ENCODE measurements around the gene KLHL29.

DNA sequence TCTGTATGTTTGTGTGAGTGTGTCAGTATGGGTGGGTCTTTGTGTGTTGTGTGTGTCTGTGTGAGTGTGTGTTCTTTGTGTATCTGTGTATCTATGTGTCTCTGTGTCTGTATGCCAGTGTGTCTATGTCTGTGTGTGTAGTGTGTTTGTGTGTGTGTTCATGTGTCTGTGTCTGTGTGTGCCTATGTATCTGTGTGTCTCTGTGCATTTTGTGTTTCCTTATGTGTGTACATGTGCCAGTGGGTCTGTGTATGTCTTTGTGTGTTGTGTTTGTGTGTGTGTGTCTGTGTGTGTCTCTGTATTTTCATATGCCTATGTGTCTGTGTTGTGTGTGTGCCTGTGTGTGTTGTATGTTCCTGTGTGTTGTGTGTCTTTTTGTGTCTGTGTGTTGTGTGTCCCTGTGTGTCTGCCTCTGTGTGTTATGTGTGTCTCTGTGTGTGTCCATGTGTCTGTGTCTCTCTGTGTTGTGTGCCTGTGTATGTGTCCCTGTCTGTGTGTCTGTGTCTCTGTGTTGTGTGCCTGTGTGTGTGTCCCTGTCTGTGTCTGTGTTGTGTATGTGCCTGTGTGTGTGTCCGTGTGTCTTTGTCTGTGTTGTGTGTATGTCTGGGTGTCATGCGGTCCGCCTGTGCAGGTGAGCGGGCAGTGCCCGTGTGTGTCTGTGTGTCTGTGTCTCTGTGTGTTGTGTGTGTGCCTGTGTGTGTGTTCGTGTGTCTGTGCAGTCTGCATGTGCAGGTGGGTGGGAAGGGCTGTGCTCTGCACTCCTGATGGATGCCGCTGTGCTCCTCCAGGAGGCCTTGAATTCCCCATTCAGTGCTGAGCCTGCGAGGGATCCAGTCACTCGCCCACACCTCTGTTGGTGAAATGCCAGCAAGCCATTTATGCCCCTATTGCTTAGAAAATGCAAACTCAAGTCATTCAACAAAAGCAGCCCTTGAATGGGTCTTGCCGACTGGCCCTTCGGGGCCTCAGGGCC lies 37.4 kb downstream of the KLHL29 start:
- TF ChIP-seq, protein P1, sequence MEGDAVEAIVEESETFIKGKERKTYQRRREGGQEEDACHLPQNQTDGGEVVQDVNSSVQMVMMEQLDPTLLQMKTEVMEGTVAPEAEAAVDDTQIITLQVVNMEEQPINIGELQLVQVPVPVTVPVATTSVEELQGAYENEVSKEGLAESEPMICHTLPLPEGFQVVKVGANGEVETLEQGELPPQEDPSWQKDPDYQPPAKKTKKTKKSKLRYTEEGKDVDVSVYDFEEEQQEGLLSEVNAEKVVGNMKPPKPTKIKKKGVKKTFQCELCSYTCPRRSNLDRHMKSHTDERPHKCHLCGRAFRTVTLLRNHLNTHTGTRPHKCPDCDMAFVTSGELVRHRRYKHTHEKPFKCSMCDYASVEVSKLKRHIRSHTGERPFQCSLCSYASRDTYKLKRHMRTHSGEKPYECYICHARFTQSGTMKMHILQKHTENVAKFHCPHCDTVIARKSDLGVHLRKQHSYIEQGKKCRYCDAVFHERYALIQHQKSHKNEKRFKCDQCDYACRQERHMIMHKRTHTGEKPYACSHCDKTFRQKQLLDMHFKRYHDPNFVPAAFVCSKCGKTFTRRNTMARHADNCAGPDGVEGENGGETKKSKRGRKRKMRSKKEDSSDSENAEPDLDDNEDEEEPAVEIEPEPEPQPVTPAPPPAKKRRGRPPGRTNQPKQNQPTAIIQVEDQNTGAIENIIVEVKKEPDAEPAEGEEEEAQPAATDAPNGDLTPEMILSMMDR (IDR thresholded peaks at IDR 0.05): no peak
- TF ChIP-seq POLR2A (IDR thresholded peaks at IDR 0.05): no peak
